ENCODE data around the gene NKAIN2. TPM values are rescaled to one million over a fixed set of nuclear protein-coding genes. Genes with fewer than 3 reads are reported as not detected.
A peak's percentile ranks its signal among the peaks of the same experiment; 100 is the strongest.

The NKAIN2 gene
- 0.82 TPM for polyA plus RNA-seq (2013, experiment 1 of 2)
- 6.8 TPM for polyA plus RNA-seq (2013, experiment 2 of 2)

GRCh38 chr6:123803504-123804013, at the start of gene NKAIN2:
Gene NKAIN2, plus strand, starts transcription at chr6:123803865.
- H4K8ac ChIP-seq (ENCODE audit: low read depth, low read length) = no peak within 1 kb of the TSS
- H3K9ac ChIP-seq (ENCODE audit: low read depth, low read length, poor library complexity) = peak within 1 kb of the TSS; percentile 87
- peak; percentile 49 for DNase-seq (ENCODE audit: low spot score)
- no peak within 1 kb of the TSS for H2AK5ac ChIP-seq (ENCODE audit: low read depth, low read length)
- H3K4me3 ChIP-seq (ENCODE audit: low read length in 2 of 2) = peak within 1 kb of the TSS; percentile 66 to 88
- peak within 1 kb of the TSS; percentile 83 for H3K4me2 ChIP-seq (ENCODE audit: insufficient read depth, low read length, poor library complexity, severe bottlenecking)
- H4K91ac ChIP-seq (ENCODE audit: low read depth, low read length, poor library complexity) = no peak within 1 kb of the TSS
- no peak within 1 kb of the TSS for H3K14ac ChIP-seq (ENCODE audit: low read length)
- no peaks in the 10 kb centered on the region for H3K36me3 ChIP-seq (replicated peaks in 1 of 2; ENCODE audit: control insufficient read depth in 2 of 2, insufficient read depth in 2 of 2, low read length in 2 of 2)
- H2BK5ac ChIP-seq (ENCODE audit: low read length) = peak within 1 kb of the TSS; percentile 70
- peak within 1 kb of the TSS; percentile 99 for H2AFZ ChIP-seq (ENCODE audit: low read length)
- H2BK15ac ChIP-seq (ENCODE audit: low read length) = no peak within 1 kb of the TSS
- H3K4ac ChIP-seq (ENCODE audit: low read length) = no peak within 1 kb of the TSS
- no CpG with 5 or more reads among the region's 84 CpGs for WGBS, 2 donors (ENCODE audit: extremely low coverage in 2 of 2, insufficient read length in 2 of 2, insufficient replicate concordance in 1 of 2)
- H3K23ac ChIP-seq (ENCODE audit: low read depth, low read length, poor library complexity) = peak within 1 kb of the TSS; percentile 82
- H3K79me1 ChIP-seq (ENCODE audit: low read depth, low read length) = no peaks in the 10 kb centered on the region
- peaks cover 2 to 3% of the 10 kb centered on the region in 2 donors for H3K4me1 ChIP-seq (ENCODE audit: control insufficient read depth in 2 of 2, insufficient read depth in 1 of 2, low read depth in 1 of 2, low read length in 2 of 2)
- H2BK120ac ChIP-seq (ENCODE audit: low read depth, low read length) = peak within 1 kb of the TSS; percentile 67
- no peaks in the 10 kb centered on the region for H3K27me3 ChIP-seq (ENCODE audit: control insufficient read depth in 3 of 3, insufficient read depth in 3 of 3, low read depth in 1 of 3, low read length in 3 of 3)
- no peak within 1 kb of the TSS for H2BK12ac ChIP-seq (ENCODE audit: low read length)
- H3K18ac ChIP-seq (ENCODE audit: low read length) = peak within 1 kb of the TSS; percentile 94
- peak within 1 kb of the TSS; percentile 35 for H3K27ac ChIP-seq (replicated peaks; ENCODE audit: low read length)
- no peaks in the 10 kb centered on the region for H3K9me3 ChIP-seq (replicated peaks in 1 of 2; ENCODE audit: control insufficient read depth in 2 of 2, insufficient read depth in 1 of 2, low read depth in 1 of 2, low read length in 2 of 2)

DNA sequence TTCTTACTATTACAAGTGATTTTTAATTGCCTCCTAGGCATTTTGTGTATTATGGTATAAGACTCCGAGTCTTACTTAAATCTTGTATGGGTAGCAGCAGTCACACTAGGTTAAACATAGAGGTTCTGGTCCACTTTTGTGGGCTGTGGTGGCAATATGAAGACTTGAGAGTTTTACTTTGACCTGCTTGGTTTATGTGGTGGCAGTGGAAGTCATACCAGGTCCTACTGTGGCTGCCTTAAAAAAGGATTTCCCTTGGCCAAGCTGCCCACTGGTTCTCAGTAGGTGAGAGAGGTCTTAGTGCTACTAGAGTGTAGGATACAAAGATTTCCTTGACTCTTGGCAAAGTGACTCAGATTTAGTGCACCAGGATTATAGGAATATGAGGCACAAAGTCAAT, 44.2 kb upstream of the NKAIN2 start:
- Histone ChIP-seq H3K9me3 (replicated peaks in 1 of 2; ENCODE audit: control insufficient read depth in 2 of 2, insufficient read depth in 1 of 2, low read depth in 1 of 2, low read length in 2 of 2) (no peaks in the 10 kb centered on the region), H3K23ac (ENCODE audit: low read depth, low read length, poor library complexity) (no peak overlapping the region), H3K4me1 (ENCODE audit: control insufficient read depth in 2 of 2, insufficient read depth in 1 of 2, low read depth in 1 of 2, low read length in 2 of 2) (no peaks in the 10 kb centered on the region), H2BK120ac (ENCODE audit: low read depth, low read length) (no peak overlapping the region), H2BK12ac (ENCODE audit: low read length) (no peak overlapping the region), H4K8ac (ENCODE audit: low read depth, low read length) (no peak overlapping the region), H3K4ac (ENCODE audit: low read length) (no peak overlapping the region), H2AFZ (ENCODE audit: low read length) (no peak overlapping the region), H3K27me3 (ENCODE audit: control insufficient read depth in 3 of 3, insufficient read depth in 3 of 3, low read depth in 1 of 3, low read length in 3 of 3) (no peaks in the 10 kb centered on the region), H3K18ac (ENCODE audit: low read length) (no peak overlapping the region), H2AK5ac (ENCODE audit: low read depth, low read length) (no peak overlapping the region), H3K4me2 (ENCODE audit: insufficient read depth, low read length, poor library complexity, severe bottlenecking) (no peak overlapping the region), H4K91ac (ENCODE audit: low read depth, low read length, poor library complexity) (no peak overlapping the region), H3K36me3 (replicated peaks in 1 of 2; ENCODE audit: control insufficient read depth in 2 of 2, insufficient read depth in 2 of 2, low read length in 2 of 2) (no peaks in the 10 kb centered on the region), H3K9ac (ENCODE audit: low read depth, low read length, poor library complexity) (no peak overlapping the region), H3K14ac (ENCODE audit: low read length) (no peak overlapping the region), H2BK15ac (ENCODE audit: low read length) (no peak overlapping the region), H2BK5ac (ENCODE audit: low read length) (no peak overlapping the region), H3K27ac (replicated peaks; ENCODE audit: low read length) (no peak overlapping the region), H3K4me3 (ENCODE audit: low read length in 2 of 2) (no peak overlapping the region), H3K79me1 (ENCODE audit: low read depth, low read length) (no peaks in the 10 kb centered on the region)
- no peak for DNase-seq (ENCODE audit: low spot score)
- WGBS, 2 donors (ENCODE audit: extremely low coverage in 2 of 2, insufficient read length in 2 of 2, insufficient replicate concordance in 1 of 2) = no CpG with 5 or more reads among the region's 1 CpG

DNA sequence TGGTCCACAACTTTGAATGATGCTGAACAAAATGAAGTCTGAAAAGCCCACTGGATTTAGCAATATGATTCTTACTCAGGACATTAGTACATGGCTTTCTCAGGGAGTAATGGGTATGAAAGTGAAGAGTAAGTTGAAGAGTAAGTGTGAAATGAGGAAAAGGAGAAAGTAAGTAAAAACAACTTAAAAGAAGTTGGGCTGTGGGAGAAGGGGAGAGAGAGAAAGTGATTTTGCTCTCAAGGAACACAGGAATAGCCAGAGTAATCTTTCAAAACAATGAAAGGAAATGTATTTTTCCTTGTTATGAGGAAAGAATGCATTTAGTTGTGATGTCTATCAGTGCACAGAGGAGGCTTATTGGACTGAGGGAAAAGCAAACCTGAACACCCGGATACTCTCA, 39.8 kb upstream of the NKAIN2 start:
- Histone ChIP-seq H3K27me3 (ENCODE audit: control insufficient read depth in 3 of 3, insufficient read depth in 3 of 3, low read depth in 1 of 3, low read length in 3 of 3) (no peaks in the 10 kb centered on the region), H3K4me3 (ENCODE audit: low read length in 2 of 2) (no peak overlapping the region), H2BK12ac (ENCODE audit: low read length) (no peak overlapping the region), H3K14ac (ENCODE audit: low read length) (no peak overlapping the region), H3K27ac (replicated peaks; ENCODE audit: low read length) (no peak overlapping the region), H3K79me1 (ENCODE audit: low read depth, low read length) (no peaks in the 10 kb centered on the region), H3K4ac (ENCODE audit: low read length) (no peak overlapping the region), H3K23ac (ENCODE audit: low read depth, low read length, poor library complexity) (no peak overlapping the region), H3K18ac (ENCODE audit: low read length) (no peak overlapping the region), H2BK120ac (ENCODE audit: low read depth, low read length) (no peak overlapping the region), H2AK5ac (ENCODE audit: low read depth, low read length) (no peak overlapping the region), H2BK5ac (ENCODE audit: low read length) (no peak overlapping the region), H3K4me1 (ENCODE audit: control insufficient read depth in 2 of 2, insufficient read depth in 1 of 2, low read depth in 1 of 2, low read length in 2 of 2) (no peaks in the 10 kb centered on the region), H2BK15ac (ENCODE audit: low read length) (no peak overlapping the region), H4K8ac (ENCODE audit: low read depth, low read length) (no peak overlapping the region), H3K9me3 (replicated peaks in 1 of 2; ENCODE audit: control insufficient read depth in 2 of 2, insufficient read depth in 1 of 2, low read depth in 1 of 2, low read length in 2 of 2) (no peaks in the 10 kb centered on the region), H3K9ac (ENCODE audit: low read depth, low read length, poor library complexity) (no peak overlapping the region), H3K36me3 (replicated peaks in 1 of 2; ENCODE audit: control insufficient read depth in 2 of 2, insufficient read depth in 2 of 2, low read length in 2 of 2) (no peaks in the 10 kb centered on the region), H3K4me2 (ENCODE audit: insufficient read depth, low read length, poor library complexity, severe bottlenecking) (no peak overlapping the region), H4K91ac (ENCODE audit: low read depth, low read length, poor library complexity) (no peak overlapping the region), H2AFZ (ENCODE audit: low read length) (no peak overlapping the region)
- no peak for DNase-seq (ENCODE audit: low spot score)
- WGBS, 2 donors (ENCODE audit: extremely low coverage in 2 of 2, insufficient read length in 2 of 2, insufficient replicate concordance in 1 of 2) = no CpG with 5 or more reads among the region's 1 CpG

GRCh38 chr6:123764722-123765121, 38.9 kb upstream of the NKAIN2 start:
- Histone ChIP-seq H2AK5ac (ENCODE audit: low read depth, low read length) (no peak overlapping the region), H3K27ac (replicated peaks; ENCODE audit: low read length) (no peak overlapping the region), H3K18ac (ENCODE audit: low read length) (no peak overlapping the region), H3K79me1 (ENCODE audit: low read depth, low read length) (no peaks in the 10 kb centered on the region), H3K9ac (ENCODE audit: low read depth, low read length, poor library complexity) (no peak overlapping the region), H2AFZ (ENCODE audit: low read length) (no peak overlapping the region), H2BK12ac (ENCODE audit: low read length) (no peak overlapping the region), H2BK120ac (ENCODE audit: low read depth, low read length) (no peak overlapping the region), H2BK5ac (ENCODE audit: low read length) (no peak overlapping the region), H3K4ac (ENCODE audit: low read length) (no peak overlapping the region), H3K4me3 (ENCODE audit: low read length in 2 of 2) (no peak overlapping the region), H3K36me3 (replicated peaks in 1 of 2; ENCODE audit: control insufficient read depth in 2 of 2, insufficient read depth in 2 of 2, low read length in 2 of 2) (no peaks in the 10 kb centered on the region), H2BK15ac (ENCODE audit: low read length) (no peak overlapping the region), H4K8ac (ENCODE audit: low read depth, low read length) (no peak overlapping the region), H3K27me3 (ENCODE audit: control insufficient read depth in 3 of 3, insufficient read depth in 3 of 3, low read depth in 1 of 3, low read length in 3 of 3) (no peaks in the 10 kb centered on the region), H3K4me1 (ENCODE audit: control insufficient read depth in 2 of 2, insufficient read depth in 1 of 2, low read depth in 1 of 2, low read length in 2 of 2) (no peaks in the 10 kb centered on the region), H3K4me2 (ENCODE audit: insufficient read depth, low read length, poor library complexity, severe bottlenecking) (no peak overlapping the region), H3K23ac (ENCODE audit: low read depth, low read length, poor library complexity) (no peak overlapping the region), H3K14ac (ENCODE audit: low read length) (no peak overlapping the region), H4K91ac (ENCODE audit: low read depth, low read length, poor library complexity) (no peak overlapping the region), H3K9me3 (replicated peaks in 1 of 2; ENCODE audit: control insufficient read depth in 2 of 2, insufficient read depth in 1 of 2, low read depth in 1 of 2, low read length in 2 of 2) (no peaks in the 10 kb centered on the region)
- WGBS, 2 donors (ENCODE audit: extremely low coverage in 2 of 2, insufficient read length in 2 of 2, insufficient replicate concordance in 1 of 2) = no CpG with 5 or more reads among the region's 2 CpGs
- DNase-seq (ENCODE audit: low spot score) = no peak
